C4-2B (cell line): Measurements from ENCODE around the gene DCLK3.

Experiments used
- CTCF ChIP-seq: fragments of 450-650 bp; conservative IDR thresholded peaks from 2 replicates; pipeline ENCODE4 v1.5.1; 2017; ENCODE audit warnings: mild to moderate bottlenecking
- ZFX ChIP-seq: fragments of 450-650 bp; IDR thresholded peaks from 2 replicates; pipeline ENCODE4 v1.6.1; 2017

DNA sequence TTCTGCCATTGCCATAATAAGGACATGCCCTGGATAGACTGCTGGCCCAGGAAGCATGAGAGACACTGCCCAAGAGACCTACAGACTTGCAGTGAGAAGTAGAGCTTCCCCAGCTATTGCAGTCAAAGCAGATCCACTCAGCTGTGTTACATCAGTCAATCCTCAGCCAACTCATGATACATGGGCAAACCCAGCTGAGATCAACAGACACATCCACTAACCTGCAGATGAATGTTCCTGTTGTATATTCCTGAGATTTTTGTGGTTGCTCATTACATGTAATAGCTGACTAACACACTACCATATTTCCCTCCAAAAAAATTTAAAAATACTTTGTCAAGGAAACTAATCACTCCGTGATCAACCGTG is 68.6 kb downstream of the DCLK3 start:
- TF ChIP-seq CTCF (no peak), ZFX (no peak)
